GM21367 (cell line): ENCODE measurements around the gene TEX52.
"Not testable (repeated sequence)": the region's sequence is repeated elsewhere in the genome, so short reads cannot be mapped to it uniquely, and the experiment has no call there.

Experiments used
- ATAC-seq: cut with Tn5 transposase; IDR thresholded peaks from one replicate; pipeline ENCODE4 v1.9.1; 2021; ENCODE audit not compliant: unreplicated experiment

TEX52 gene

DNA sequence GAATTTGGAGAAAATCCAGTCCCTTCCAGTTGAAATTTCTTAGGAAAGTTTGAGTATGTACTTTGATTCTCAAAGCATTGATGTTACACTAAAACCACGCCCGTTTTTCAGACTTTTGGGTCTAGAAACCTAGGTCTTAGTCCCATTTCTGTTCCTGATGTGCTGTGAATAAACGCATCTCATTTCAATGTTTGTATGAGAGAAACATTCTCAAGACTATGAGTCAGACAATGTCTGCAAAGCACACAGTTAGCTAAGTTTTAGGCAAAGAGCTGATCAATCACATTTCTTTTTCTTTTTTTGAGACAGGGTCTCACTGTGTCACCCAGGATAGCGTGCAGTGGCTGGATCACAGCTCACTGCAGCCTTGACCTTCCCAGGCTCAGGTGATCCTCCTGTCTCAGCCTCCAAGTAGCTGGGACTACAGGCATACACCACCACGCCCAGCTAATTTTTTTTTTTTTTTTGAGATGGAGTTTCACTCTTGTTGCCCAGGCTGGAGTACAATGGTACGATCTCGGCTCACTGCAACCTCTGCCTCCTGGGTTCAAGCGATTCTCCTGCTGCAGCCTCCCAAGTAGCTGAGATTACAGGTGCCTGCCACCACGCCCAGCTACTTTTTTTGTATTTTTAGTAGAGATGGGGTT, 12.3 kb upstream of the TEX52 start:
- not testable (repeated sequence) for ATAC-seq

DNA sequence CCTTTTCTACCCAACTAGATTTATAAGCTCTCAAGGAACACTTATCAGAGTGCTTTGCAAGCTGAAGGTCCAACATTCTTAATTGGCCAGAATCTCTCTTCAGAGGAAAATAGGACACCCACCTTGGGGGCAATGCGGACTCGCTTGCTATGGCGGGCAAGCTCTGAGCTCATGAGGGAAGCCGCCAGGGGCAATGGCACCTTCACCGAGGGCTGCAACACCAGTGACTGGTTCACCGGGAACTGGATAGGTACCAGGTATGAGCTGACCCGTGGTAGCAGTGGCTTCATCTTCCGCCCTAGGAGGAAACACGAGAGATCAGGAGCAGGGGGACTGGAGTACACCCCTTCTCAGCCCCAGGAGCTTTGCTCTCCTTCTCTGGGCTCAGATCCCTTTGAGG, 7.4 kb upstream of the TEX52 start:
- no peak for ATAC-seq

DNA sequence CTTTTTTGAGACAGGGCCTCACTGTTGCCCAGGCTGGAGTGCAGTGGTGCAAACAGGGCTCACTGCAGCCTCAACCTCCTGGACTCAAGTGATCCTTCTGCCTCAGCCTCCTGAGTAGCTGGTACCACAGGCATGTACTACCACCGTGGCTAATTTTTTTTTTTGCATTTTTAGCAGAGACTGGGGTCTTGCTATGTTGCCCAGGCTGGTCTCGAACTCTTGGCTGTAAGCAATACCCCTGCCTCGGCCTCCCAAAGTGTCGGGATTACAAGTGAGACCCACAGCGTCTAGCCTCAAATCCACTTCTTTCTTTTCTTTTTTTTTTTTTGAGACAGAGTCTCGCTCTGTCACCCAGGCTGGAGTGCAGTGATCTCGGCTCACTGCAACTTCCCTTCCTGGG, 6.6 kb upstream of the TEX52 start:
- ATAC-seq: not testable (repeated sequence)

DNA sequence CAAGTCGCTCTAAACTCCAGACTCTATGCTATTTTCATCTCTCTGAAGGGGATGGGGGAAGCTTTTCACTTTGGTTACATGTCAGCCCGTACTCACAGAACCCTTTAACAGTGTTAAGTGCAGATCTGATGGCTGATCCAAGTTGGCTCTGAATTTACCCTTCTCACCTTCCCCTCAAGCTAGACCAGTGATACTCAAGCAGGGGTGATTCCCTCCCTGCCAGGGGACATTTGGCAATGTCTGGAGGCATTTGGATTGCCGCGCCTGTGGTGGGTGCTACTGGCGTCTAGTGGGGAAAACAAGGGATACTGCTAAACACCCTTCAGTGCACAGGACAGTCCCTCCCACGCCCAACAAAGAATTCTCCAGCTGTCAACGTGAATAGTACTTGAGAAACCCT, 6.0 kb upstream of the TEX52 start:
- no peak for ATAC-seq

DNA sequence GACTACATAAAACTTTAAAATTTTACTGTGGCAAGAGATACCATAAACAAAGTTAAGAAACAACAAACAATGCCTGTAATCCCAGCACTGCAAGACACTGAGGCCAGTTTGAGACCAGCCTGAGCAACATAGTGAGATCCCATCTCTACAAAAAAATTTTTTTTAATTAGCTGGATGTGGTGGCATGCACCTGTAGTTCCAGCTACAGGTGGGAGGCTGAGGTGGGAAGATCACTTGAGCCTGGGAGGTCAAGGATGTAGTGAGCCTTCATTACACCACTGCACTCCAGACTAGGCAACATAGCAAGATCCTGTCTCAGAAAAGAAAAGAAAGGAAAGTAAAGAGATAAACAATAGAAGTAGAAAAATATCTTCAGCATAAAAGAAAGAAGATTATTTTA, 3.3 kb upstream of the TEX52 start:
- no peak for ATAC-seq

DNA sequence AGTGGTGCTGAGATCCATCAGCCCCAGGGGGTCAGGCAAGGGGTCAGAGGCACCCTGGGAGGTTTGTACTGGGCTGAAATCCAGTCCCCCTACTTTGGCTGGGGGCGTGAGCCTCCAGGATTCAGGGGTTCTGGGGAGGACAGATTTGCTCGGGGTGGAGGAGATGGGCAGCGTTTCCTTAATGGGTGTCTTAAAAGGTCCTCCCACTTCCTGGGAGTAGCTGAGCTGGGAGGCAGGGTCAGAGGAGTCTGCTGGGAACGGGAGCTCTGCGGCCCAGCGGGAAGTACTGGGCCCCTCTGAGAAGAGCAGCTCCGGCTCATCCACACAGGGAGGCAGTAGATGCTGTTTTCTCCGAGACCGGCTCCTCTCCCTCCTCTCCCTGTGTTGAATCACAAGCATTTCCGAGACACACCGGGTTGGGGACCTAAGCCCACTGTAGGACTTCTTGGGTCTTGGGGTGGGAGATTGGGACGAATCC, 2.1 kb upstream of the TEX52 start:
- ATAC-seq: no peak

DNA sequence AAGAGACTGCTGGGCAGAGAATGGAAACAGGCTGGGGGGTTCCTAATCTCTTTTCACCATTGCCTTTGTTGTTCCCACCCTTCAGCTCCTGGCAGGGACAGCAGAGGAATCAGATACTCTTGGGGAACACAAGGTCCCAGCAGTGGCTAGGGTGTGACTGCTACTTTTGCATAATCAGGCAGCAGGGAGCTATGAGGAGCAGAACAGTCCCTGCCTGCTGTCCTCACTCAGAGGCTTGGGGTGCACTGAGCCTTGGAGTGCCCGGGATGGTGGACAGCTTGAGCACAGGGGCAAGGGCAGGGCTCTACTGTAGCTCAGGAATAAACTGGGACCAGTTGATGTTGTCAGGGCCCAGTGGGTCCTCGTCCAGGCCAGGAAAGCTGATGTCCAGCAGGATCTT, 1.5 kb upstream of the TEX52 start:
- ATAC-seq: no peak

DNA sequence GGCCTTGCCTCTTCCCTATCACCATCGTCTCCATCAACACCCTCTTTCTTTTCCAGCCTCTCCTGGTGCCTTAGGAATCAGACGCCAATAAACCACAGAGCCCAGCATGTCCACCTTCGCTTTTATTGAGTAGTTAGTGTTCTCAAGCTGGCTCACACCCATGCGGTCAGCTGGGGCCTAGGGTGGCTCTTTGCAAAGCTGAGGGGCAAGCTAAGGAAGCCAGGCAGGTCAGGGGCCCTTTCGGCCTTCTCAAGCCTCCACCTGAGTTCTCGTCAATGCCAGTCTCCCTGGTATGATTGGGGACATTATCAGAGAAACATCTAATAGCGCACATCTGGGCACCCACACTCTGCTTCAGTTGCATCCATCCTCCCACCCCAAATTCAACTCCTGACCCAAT, 737 bp upstream of the TEX52 start:
- no peak for ATAC-seq

DNA sequence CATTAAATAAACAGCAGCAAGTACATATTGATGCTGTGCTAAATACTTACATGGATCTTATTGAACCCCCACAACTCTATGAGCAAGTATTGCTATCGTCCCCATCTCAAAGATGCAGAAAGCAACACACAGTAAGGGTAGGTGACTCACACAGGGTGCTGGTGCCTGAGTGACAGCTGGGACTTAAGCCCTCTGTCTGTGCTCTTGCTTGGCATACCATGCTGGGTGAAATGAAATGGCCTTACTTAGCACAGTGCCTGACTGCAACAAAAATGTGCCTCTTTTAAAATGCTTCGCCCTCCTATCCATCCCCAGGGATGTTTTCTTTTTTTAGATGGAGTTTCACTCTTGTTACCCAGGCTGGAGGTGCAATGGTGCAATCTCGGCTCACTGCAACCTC, 788 bp downstream of the TEX52 start:
- ATAC-seq: no peak

DNA sequence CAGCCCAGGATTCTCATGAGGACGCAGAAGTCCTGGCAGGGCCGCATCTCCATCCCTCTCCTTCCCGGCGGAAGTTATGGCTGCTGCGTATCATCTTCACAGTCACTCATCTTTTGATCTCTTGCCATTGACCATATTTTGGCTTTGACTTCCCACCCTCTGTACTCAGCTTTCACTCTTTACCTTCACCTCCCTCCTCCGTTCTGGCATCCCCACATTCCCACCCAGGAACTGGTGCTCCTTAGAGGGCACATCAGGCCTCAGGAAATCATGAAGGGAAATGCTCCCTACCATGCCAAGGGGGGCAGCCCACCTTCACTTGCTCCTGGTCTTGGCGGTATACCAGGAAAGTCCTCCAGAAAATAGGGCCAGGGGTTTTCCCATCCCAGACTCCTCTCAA, 1.3 kb downstream of the TEX52 start:
- no peak for ATAC-seq

DNA sequence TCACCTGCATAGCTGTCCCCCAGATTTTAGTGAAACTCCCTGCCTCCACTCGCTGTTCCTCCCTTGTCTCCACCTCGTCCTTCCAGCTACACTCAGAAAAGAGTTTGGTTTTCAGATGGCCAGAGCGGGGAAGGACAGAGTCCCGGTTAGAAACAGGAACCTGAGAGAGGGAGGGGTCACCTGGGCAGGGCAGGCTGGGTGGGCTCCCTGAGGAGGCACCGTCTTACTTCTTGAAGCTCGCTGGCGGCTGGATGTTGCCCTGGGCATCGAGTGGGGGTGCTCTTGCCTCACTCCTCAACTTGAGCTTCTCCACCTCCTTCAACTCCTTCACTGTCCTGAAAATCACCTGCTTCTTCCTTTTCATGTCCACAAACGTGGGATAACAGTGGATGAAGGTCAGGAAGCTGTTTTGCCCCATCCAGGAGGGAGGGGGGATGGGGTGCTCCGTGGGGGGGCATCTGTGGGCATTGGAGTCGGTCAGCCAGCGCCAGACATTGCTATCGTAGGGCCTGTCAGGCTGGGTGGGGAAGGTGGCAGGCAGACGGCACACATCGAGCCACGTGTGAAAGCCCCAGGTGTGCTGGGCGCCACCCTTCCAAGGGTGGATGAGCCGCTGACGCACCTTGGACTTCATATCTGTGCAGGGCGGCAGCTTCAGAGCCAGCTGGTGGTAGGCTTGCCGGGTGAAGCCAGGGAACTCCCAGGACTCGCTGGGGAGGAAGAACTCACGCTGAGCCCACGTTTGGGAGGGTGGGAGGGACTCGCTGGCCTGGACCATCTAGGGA, 2.0 kb downstream of the TEX52 start:
- no peak for ATAC-seq

DNA sequence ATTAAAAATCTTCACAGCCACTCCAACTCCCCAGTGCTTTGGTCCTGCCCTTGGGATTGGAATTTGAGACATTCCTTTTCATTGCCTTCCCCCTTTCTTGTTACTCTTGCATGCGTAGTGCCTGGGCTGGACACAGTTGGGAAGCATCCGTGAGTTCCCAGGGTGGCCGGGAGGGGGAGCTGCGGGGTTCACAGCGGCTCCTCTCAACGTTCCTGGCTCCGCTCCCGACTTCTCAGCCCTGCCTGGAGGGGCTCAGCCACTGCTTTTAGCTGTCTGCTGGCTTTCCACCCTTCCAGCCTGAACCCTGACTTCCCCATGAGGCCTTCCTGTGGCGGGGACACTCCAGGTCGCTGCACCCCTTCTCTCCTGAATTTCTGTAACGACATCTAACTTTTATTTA, 3.2 kb downstream of the TEX52 start:
- no peak for ATAC-seq

DNA sequence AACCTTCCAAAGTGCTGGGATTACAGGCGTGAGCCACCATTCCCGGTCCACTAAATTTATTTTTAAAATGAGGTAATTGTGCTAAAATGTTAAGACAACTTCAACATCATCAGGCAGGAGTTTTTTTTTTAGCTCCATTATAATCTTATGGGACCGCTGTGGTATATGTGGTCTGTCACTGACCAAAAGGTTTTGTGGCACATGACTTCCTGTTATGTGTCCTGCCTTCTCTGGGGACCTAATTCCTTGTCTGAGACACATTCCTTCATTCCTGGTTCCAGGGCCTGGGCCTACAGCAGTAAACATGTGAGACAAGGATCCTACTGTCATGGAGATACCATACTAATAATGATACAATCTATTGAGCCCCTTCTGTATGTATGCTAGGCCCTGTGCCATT, 4.9 kb downstream of the TEX52 start:
- ATAC-seq: no peak

DNA sequence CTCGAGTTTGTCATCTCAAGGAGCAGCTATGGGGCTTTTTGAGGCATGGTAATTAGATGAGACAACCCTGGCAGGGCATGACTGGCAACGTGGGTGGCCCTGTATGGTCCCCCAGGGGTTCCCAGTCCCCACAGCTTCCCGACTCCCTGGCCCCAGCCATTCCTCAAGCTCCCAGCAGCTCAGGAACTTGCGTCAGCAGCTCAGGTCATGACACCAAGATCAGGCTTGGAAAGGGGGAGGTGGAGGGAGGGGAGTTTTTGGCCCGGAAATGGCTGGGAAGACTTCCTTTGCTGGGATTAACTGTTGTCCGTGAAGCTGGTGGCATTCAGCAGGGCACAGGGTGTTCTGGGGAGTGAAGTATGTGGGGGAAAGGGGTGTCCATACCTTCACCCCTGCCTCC, 11.6 kb downstream of the TEX52 start:
- no peak for ATAC-seq

DNA sequence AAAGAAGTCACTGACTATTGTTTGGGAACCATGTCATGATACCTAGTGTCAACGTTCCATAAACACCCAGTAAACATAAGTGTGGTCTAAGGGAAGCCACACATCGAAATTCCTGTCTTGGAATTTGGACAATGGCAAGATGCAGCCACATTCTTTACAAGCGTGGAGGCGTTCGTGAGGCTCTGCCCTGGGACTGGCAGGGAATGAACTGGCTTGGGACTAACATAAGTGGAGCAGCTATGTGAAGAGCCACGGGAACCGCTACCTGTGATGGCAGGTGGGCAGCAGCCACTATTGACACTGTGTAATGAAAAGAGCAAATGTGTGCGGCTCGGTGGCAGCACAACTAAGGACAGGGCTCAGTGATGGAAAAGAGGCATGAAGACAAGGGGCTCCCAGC, 12.1 kb downstream of the TEX52 start:
- no peak for ATAC-seq

DNA sequence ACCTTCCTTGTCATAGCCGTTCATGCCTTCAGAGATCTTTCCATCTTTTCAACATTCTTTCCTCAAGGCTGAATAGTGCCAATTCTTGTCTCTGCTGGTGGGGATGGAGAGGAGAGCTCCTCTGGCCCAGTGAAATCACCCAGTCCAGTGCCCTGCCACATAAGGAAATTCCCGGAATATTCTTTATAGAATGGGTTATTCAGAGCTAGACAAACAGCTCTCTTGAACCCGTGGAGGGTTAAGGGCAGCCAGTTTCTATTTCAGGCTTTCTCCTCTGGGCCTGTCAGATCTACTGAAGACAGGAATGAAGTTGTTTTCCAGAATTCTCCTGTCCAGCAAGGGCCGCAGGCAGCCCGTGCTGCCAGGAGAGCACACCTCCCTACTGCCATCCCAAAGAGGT, 13.9 kb downstream of the TEX52 start:
- ATAC-seq: no peak

DNA sequence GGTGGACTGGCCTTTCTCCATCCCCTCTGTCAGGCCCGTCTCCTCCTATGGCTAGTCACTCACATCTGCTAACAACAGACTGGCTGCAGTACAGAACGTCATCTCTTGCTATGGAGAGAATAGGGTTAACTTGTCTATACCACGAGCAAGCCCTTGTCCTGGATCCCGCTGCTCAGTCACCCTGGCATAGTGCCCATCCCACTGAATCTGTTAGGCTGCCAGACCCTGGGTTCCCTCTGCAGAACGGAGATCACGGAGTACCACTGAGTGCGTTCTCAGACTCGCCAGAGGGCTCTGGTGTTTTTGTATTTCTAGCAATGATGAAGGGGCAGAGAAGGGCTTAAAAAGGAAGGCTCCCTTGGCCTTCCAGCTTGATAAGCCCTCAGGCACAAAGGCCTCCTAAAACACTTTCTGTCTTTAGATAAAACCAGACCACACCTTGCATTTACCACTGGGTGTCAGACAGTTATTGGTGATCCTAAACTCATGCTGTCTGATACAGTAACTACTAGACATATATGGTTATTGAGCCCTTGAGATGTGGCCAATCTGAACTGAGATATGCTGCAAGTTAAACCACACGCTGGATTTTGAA, 15.7 kb downstream of the TEX52 start:
- ATAC-seq: no peak

DNA sequence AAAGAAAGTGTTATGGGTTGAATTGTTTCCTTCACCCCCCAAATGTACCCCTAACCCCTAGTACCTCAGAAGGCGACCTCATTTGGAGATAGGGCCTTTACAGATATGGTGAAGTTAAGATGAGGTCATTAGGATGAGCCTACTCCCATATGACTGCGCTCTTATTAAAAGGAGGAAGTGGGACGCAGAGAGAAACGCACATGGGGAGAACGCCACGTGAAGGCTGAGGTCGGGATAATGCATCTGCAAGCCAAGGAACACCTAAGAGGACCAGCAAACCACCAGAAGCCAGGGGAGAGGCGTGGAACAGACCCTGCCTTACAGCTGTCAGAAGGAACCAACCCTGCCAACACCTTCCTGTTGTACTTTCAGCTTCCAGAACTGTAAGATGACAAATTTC, 20.3 kb downstream of the TEX52 start:
- ATAC-seq: no peak

DNA sequence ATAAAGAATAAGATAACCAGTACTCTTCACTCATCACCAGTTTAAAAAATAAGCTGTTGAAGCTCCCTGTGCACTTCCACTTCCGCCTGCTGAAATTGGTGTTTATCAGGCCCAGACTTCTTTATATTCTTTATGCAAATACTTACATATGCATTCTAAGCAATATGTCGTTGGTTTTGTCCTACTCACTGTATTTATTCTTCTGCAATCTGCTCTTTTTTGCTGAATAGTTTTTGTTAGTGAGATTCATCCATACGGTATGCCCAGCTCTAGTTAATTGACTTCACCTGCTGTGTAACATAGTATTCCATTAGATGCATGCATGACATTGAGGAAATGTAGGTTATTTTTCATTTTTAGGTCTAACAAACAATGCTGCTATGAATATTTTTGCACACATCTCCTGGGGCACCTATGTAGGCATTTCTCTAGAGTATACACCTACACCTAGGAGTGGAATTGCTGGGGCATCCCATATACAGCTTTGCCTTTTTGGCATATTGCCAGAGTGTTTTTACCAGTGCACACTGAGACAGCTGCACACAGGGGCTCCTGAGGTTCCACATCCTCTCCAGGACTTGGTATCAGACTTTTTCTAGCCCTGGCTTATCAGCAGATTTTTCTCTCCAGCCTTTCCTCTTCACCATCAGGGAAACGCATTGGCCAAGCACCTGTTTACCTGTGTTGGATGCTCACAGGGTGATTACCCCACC, 21.0 kb downstream of the TEX52 start:
- ATAC-seq: no peak

DNA sequence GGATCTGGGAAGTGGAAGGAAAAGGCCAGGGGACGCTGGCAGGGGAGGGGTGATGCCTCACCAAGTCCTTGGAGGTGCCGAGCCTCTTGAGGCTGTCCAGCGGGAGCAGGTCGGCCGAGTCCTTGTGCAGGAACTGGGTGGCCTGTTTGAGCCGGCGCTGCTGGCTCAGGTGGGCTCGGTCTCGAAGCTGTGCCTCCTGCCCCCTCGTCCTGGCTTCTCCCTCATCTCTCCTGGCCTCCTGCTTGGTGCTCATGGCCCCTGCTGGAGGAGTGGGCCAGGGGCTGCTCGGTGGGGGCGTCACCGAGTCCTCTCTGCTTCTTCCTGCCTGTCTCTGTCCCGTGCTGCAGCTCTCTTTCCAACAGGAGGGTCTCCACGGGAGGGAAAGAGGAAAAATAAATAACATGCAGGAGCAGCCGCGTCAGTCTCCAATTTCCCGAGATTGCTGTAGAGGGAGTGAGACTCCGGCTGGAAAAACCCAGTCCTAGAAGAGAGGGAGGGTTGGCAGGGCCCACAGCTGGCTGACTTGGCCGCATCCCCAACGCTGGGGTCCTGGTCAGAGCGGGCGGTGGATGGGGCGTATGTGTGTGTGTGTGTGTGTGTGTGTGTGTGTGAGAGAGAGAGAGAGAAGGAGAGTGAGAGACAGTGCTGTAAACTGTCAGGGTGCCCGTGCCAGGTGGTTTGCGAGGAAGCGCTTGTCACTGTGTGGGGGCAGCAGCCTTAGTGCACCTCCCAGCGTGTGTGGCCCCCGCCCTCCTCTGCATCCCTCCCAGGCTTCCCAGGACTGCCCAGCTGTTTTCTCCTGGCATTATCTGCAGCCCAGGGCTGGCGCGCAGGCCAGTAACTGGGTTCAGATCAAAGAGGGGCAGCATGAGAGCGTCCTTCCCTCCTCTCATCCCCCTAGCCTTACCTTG, 22.0 kb downstream of the TEX52 start, which contains the start of gene NRIP2:
Gene NRIP2, minus strand, starts transcription at position 455 of the 911 bp plus-strand sequence. Its CDS starts 52 bp downstream, at position 403.
- no peak for ATAC-seq

DNA sequence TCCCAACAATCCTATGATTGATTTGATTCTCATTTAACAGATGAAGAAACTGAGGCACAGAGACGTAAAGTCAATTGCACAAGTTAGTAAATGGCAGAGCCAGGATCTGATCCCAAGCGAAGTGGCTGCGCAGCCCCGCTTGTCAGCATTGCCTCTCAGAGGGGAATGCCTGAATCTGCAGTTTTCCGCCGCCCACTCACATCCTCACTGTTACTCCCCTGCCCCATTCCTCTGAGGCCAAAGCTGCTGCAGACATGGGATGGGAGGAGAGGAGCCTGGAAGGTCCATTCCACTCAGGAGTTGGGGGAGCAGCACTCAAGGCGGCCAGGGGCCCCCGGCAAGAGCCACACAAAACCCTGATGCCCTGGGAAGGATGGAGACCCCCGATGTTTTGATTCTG, 23.0 kb downstream of the TEX52 start:
- no peak for ATAC-seq
